NT2/D1 (cell line): ENCODE data around the gene UGT1A10.

Experiments used
- YY1 ChIP-seq: IDR thresholded peaks from 2 replicates; pipeline ENCODE4 v1.6.1; 2011; ENCODE audit not compliant: insufficient read length, insufficient read depth
- ZNF274 ChIP-seq: IDR thresholded peaks from 2 replicates; pipeline ENCODE4 v1.6.1; 2011; ENCODE audit warnings: mild to moderate bottlenecking, low read depth, low read length

GRCh38 chr2:233702238-233702637, 66.0 kb downstream of the UGT1A10 start:
- no peak for TF ChIP-seq ZNF274
- TF ChIP-seq YY1: no peak
